HCT116 (cell line): ENCODE data around the gene STUM. TPM values are rescaled to one million over a fixed set of nuclear protein-coding genes. Genes with fewer than 3 reads are reported as not detected.
"Not testable (repeated sequence)": the region's sequence is repeated elsewhere in the genome, so short reads cannot be mapped to it uniquely, and the experiment has no call there.

Source experiments
- ATAC-seq: fragments of 200-7000 bp; cut with Tn5 transposase; 2 replicates; pipeline ENCODE4 v1.9.1; 2020; ENCODE audit warnings: mild to moderate bottlenecking, moderate library complexity
- BruUV-seq: library from RNA; stranded (reverse); fragments of 400-500 nt; replicated peaks from 2 replicates; lab custom pipeline; 2021; lab: Mats Ljungman, UMichigan
- CTCF ChIA-PET: fragments of 300-600 bp; sonication (Branson Sonifier 250); formaldehyde crosslinking; loops from one replicate; lab custom pipeline; 2021; ENCODE audit warnings: antibody characterized with exemption; lab: Charles Lee
- POLR2A ChIA-PET: fragments of 300-600, 350-600 bp; sonication (Branson Sonifier 250); formaldehyde crosslinking; loops from one replicate; lab custom pipeline; 2021; ENCODE audit warnings: antibody characterized with exemption; lab: Charles Lee
- RAD21 ChIA-PET, 2 experiments: fragments of 300-600 bp; sonication (Branson Sonifier 250); formaldehyde crosslinking; loops; one replicate each; lab custom pipeline; 2023; ENCODE audit warnings: low total read pairs in 2 of 2; ENCODE audit not compliant: uncharacterized antibody in 2 of 2, unreplicated experiment in 2 of 2, low non-redundant PET in 1 of 2; lab: Charles Lee
- DNase-seq: peaks from one replicate; pipeline ENCODE4 v3.0.0-alpha.2; 2010; ENCODE audit warnings: low read depth, low spot score
- H2AFZ ChIP-seq: fragments of 200-600 bp; shearing (Covaris generic), sonication (generic); 2 replicates; pipeline ENCODE4 v1.6.1; 2017; ENCODE audit warnings: low read depth, mixed run types, mixed read lengths, antibody characterized with exemption, low read length; ENCODE audit not compliant: poor library complexity, severe bottlenecking
- H3K27ac ChIP-seq: 2 replicates; pipeline ENCODE4 v1.5.1; 2012; ENCODE audit warnings: low read depth, low read length
- H3K27me3 ChIP-seq: fragments of 200-600 bp; sonication (generic); 2 replicates; pipeline ENCODE4 v1.6.1; 2016; ENCODE audit warnings: mixed run types, low read length, mixed read lengths; ENCODE audit not compliant: insufficient read depth
- H3K36me3 ChIP-seq, 2 experiments: fragments of 200-500 bp in 1 of 2; fragments of 200-600 bp in 1 of 2; sonication (Bioruptor generic) in 1 of 2; sonication (generic) in 1 of 2; 2 replicates each; pipeline versions ENCODE4 v1.5.1 to v1.6.1; 2014 to 2016; ENCODE audit warnings: low read length in 2 of 2, inconsistent platforms in 1 of 2, mixed read lengths in 1 of 2, mixed run types in 1 of 2; ENCODE audit not compliant: insufficient read depth in 2 of 2, control insufficient read depth in 1 of 2
- H3K4me1 ChIP-seq, 2 experiments: fragments of 200-600 bp in 1 of 2; sonication (generic) in 1 of 2; 2 replicates each; pipeline versions ENCODE4 v1.5.1 to v1.6.1; 2012 to 2017; ENCODE audit warnings: low read length in 2 of 2, inconsistent platforms in 1 of 2, mild to moderate bottlenecking in 1 of 2, mixed read lengths in 1 of 2, mixed run types in 1 of 2, moderate library complexity in 1 of 2; ENCODE audit not compliant: insufficient read depth in 2 of 2, control insufficient read depth in 1 of 2
- H3K4me2 ChIP-seq: fragments of 200-600 bp; sonication (generic); 2 replicates; pipeline ENCODE4 v1.6.1; 2017; ENCODE audit warnings: mixed run types, low read length, mixed read lengths
- H3K4me3 ChIP-seq, 2 experiments: fragments of 200-600 bp in 1 of 2; sonication (generic) in 1 of 2; replicated peaks in 1 of 2; 2 replicates each; pipeline ENCODE4 v1.5.1; 2011 to 2016; ENCODE audit warnings: low read length in 2 of 2, control low read depth in 1 of 2, low read depth in 1 of 2, mild to moderate bottlenecking in 1 of 2, mixed read lengths in 1 of 2, mixed run types in 1 of 2
- H3K79me2 ChIP-seq: fragments of 200-600 bp; sonication (generic); 2 replicates; pipeline ENCODE4 v1.6.1; 2017; ENCODE audit warnings: mild to moderate bottlenecking, mixed run types, low read length, moderate library complexity, mixed read lengths; ENCODE audit not compliant: insufficient read depth
- H3K9ac ChIP-seq: fragments of 200-600 bp; sonication (generic); 2 replicates; pipeline ENCODE4 v1.6.1; 2016; ENCODE audit warnings: low read length, mixed read lengths
- H3K9me2 ChIP-seq: fragments of 200-600 bp; sonication (generic), shearing (Covaris generic); 2 replicates; pipeline ENCODE4 v1.6.1; 2017; ENCODE audit warnings: mixed run types, mild to moderate bottlenecking, moderate library complexity; ENCODE audit not compliant: insufficient read depth
- H3K9me3 ChIP-seq, 2 experiments: fragments of 200-500 bp in 1 of 2; fragments of 200-600 bp in 1 of 2; sonication (Bioruptor generic) in 1 of 2; sonication (generic) in 1 of 2; 2 replicates each; pipeline ENCODE4 v1.6.1; 2014 to 2017; ENCODE audit warnings: low read length in 2 of 2, mixed read lengths in 2 of 2, inconsistent platforms in 1 of 2, low read depth in 1 of 2, mild to moderate bottlenecking in 1 of 2, mixed run types in 1 of 2, moderate library complexity in 1 of 2; ENCODE audit not compliant: control insufficient read depth in 1 of 2, insufficient read depth in 1 of 2
- H4K20me1 ChIP-seq: fragments of 200-600 bp; sonication (generic), shearing (Covaris generic); 2 replicates; pipeline ENCODE4 v1.6.1; 2017; ENCODE audit warnings: mixed run types, mild to moderate bottlenecking, moderate library complexity; ENCODE audit not compliant: insufficient read depth
- intact Hi-C: fragments of 100-400 bp; cut with micrococcal nuclease; formaldehyde crosslinking; loops from 2 replicates; pipeline ENCODE4 v1.10.0; 2022
- total RNA-seq: library from RNA; stranded (reverse); gene quantifications from one replicate; pipeline ENCODE4 v1.2.1, GENCODE V29; 2021; ENCODE audit not compliant: unreplicated experiment
- TF ChIP-seq, protein P1 (sequence below), 3 experiments: fragments of 200-600 bp in 1 of 3; sonication (generic) in 1 of 3; IDR thresholded peaks in 2 of 3; conservative IDR thresholded peaks in 1 of 3; 2 replicates each; pipeline ENCODE4 v1.5.1; 2012 to 2017; ENCODE audit warnings: low read depth in 2 of 3, low read length in 2 of 3, antibody characterized with exemption in 1 of 3, borderline replicate concordance in 1 of 3, control low read depth in 1 of 3, mild to moderate bottlenecking in 1 of 3, mixed read lengths in 1 of 3, mixed run types in 1 of 3, moderate library complexity in 1 of 3; ENCODE audit not compliant: insufficient read depth in 1 of 3
- TF ChIP-seq, protein P2 (sequence below): IDR thresholded peaks from 2 replicates; pipeline ENCODE4 v1.6.1; 2012

Gene STUM
- total RNA-seq, 1 experiment from 2014 or later, result not detected

DNA sequence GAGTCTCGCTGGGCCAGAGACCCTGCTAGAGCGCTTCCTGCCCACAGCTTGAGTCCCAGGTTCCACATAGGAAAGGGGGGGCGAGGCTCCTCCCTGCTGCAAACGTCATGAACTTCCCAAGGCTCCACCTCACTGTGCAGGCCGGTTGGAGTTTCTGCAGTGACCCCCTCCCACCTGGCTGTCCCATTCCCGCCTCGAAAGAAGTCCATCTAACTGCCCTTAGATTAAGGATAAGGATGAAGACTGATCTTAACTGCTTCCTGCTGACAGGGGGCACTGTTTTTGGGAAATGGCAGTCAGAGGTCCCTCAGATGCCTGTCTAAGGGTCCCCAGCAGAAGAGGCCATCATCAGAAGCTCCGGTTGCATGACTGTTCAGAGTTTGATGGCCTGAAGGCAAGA, 62.7 kb downstream of the STUM start:
- ChIA-PET CTCF (no interaction called here), RAD21 (no interaction called here)
- no peak overlapping the region for H3K4me2 ChIP-seq
- H3K9ac ChIP-seq, result no peak overlapping the region
- H3K4me1 ChIP-seq, result no peaks in the 10 kb centered on the region
- H3K27ac ChIP-seq, result no peak overlapping the region
- H3K9me2 ChIP-seq, result no peaks in the 10 kb centered on the region
- H3K4me3 ChIP-seq, result no peak overlapping the region
- TF ChIP-seq, protein P1, sequence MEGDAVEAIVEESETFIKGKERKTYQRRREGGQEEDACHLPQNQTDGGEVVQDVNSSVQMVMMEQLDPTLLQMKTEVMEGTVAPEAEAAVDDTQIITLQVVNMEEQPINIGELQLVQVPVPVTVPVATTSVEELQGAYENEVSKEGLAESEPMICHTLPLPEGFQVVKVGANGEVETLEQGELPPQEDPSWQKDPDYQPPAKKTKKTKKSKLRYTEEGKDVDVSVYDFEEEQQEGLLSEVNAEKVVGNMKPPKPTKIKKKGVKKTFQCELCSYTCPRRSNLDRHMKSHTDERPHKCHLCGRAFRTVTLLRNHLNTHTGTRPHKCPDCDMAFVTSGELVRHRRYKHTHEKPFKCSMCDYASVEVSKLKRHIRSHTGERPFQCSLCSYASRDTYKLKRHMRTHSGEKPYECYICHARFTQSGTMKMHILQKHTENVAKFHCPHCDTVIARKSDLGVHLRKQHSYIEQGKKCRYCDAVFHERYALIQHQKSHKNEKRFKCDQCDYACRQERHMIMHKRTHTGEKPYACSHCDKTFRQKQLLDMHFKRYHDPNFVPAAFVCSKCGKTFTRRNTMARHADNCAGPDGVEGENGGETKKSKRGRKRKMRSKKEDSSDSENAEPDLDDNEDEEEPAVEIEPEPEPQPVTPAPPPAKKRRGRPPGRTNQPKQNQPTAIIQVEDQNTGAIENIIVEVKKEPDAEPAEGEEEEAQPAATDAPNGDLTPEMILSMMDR (IDR thresholded peaks at IDR 0.05 in 2 of 3, conservative IDR thresholded peaks at IDR 0.05 in 1 of 3; ENCODE audit: borderline replicate concordance in 1 of 3, insufficient read depth in 1 of 3, low read depth in 2 of 3, low read length in 2 of 3), result peak in 1 of 3 experiments; percentile 16; a peak in 1 of 6 replicates
- TF ChIP-seq, protein P2, sequence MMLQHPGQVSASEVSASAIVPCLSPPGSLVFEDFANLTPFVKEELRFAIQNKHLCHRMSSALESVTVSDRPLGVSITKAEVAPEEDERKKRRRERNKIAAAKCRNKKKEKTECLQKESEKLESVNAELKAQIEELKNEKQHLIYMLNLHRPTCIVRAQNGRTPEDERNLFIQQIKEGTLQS, result no peak
- TF ChIP-seq, all 23 proteins: peak for 1
- no peaks in the 10 kb centered on the region for H3K9me3 ChIP-seq
- H3K27me3 ChIP-seq, result no peaks in the 10 kb centered on the region; the same call in 1 of the 2 replicates
- no peak overlapping the region for H2AFZ ChIP-seq
- no peaks in the 10 kb centered on the region for H3K36me3 ChIP-seq
- no peak for DNase-seq
- intact Hi-C loops, result no loop called here
- no peaks in the 10 kb centered on the region for H4K20me1 ChIP-seq
- ATAC-seq, result no peak
- no TSS peak for BruUV-seq
- H3K79me2 ChIP-seq, result no peaks in the 10 kb centered on the region
- POLR2A ChIA-PET, result no interaction called here

DNA sequence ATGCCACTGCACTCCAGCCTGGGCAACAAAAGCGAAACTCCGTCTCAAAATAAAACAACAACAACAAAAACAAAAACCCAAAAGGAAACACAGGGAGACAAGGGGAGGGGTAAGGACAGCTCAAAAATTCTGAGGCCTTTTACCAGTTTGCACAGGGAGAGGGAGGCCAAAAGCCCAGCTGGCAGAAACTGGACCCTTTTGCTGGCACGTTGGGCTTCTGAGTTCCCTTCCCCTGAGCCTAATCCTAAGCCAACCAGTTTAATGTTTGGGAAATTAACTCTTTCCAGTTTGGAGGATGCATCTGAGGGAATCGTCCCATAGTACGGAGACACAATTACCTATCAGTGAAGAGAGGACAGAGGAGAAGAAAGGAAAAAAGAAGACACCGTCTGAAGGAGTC, 63.4 kb downstream of the STUM start:
- H3K36me3 ChIP-seq, H3K27me3 ChIP-seq, H2AFZ ChIP-seq, ATAC-seq, H3K9me3 ChIP-seq, H3K9me2 ChIP-seq, POLR2A ChIA-PET, H3K27ac ChIP-seq, H4K20me1 ChIP-seq, intact Hi-C loops, H3K79me2 ChIP-seq, H3K4me3 ChIP-seq, BruUV-seq, H3K9ac ChIP-seq, DNase-seq, H3K4me2 ChIP-seq, H3K4me1 ChIP-seq, CTCF ChIA-PET, RAD21 ChIA-PET: not testable (repeated sequence)
